Liver (tissue), 9 donors: ENCODE measurements around the gene AMOTL1. TPM values are rescaled to one million over a fixed set of nuclear protein-coding genes. Genes with fewer than 3 reads are reported as not detected.

ENCODE experiments used
- DNase-seq: peaks from one replicate; pipeline ENCODE4 v3.0.0-alpha.2; 2017; ENCODE audit warnings: low spot score
- H3K27ac ChIP-seq, 2 donors: one replicate each; pipeline ENCODE4 v1.7.0; 2013; ENCODE audit warnings: inconsistent platforms in 2 of 2, low read length in 2 of 2, control low read depth in 1 of 2, low read depth in 1 of 2, mild to moderate bottlenecking in 1 of 2
- H3K27me3 ChIP-seq, 4 donors: one replicate each; pipeline versions ENCODE4 v1.6.1 to v1.7.0; 2013; ENCODE audit warnings: low read length in 3 of 4, inconsistent platforms in 1 of 4, mild to moderate bottlenecking in 1 of 4, moderate library complexity in 1 of 4; ENCODE audit not compliant: control insufficient read depth in 4 of 4, insufficient read depth in 4 of 4
- H3K36me3 ChIP-seq, 4 donors: one replicate each; pipeline versions ENCODE4 v1.6.1 to v1.7.0; 2013; ENCODE audit warnings: low read length in 3 of 4, mild to moderate bottlenecking in 3 of 4, low read depth in 1 of 4, moderate library complexity in 1 of 4; ENCODE audit not compliant: control insufficient read depth in 4 of 4, insufficient read depth in 3 of 4
- H3K4me1 ChIP-seq, 4 donors: one replicate each; pipeline versions ENCODE4 v1.6.1 to v1.7.0; 2013; ENCODE audit warnings: low read length in 3 of 4, mild to moderate bottlenecking in 3 of 4, moderate library complexity in 1 of 4; ENCODE audit not compliant: control insufficient read depth in 4 of 4, insufficient read depth in 4 of 4
- H3K4me3 ChIP-seq, 3 donors: one replicate each; pipeline versions ENCODE4 v1.6.1 to v1.7.0; 2013; ENCODE audit warnings: low read length in 3 of 3, control low read depth in 1 of 3, low read depth in 1 of 3, mild to moderate bottlenecking in 1 of 3
- H3K9ac ChIP-seq, 2 donors: one replicate each; pipeline ENCODE4 v1.7.0; 2013; ENCODE audit warnings: low read length in 2 of 2, mild to moderate bottlenecking in 2 of 2, moderate library complexity in 2 of 2, control low read depth in 1 of 2, low read depth in 1 of 2
- H3K9me3 ChIP-seq, 4 donors: one replicate each; pipeline versions ENCODE4 v1.6.1 to v1.7.0; 2013; ENCODE audit warnings: low read length in 3 of 4; ENCODE audit not compliant: control insufficient read depth in 4 of 4
- CTCF ChIP-seq: fragments of 150-350 bp; IDR thresholded peaks from 2 replicates; pipeline ENCODE4 v1.5.1; 2017; ENCODE audit warnings: improper control_type of control experiment, low read depth, low read length; ENCODE audit not compliant: missing input control
- EGR1 ChIP-seq, 2 donors: IDR thresholded peaks; 2 replicates each; pipeline ENCODE4 v1.6.1; 2016 to 2018; ENCODE audit warnings: antibody characterized with exemption in 2 of 2, low read depth in 2 of 2
- FOXA1 ChIP-seq: IDR thresholded peaks from 2 replicates; pipeline ENCODE4 v1.6.1; 2016; ENCODE audit warnings: antibody characterized with exemption
- FOXA2 ChIP-seq: IDR thresholded peaks from 2 replicates; pipeline ENCODE4 v1.6.1; 2016; ENCODE audit warnings: antibody characterized with exemption
- GABPA ChIP-seq, 2 donors: IDR thresholded peaks in 1 of 2; conservative IDR thresholded peaks in 1 of 2; 2 replicates each; pipeline ENCODE4 v1.6.1; 2016; ENCODE audit warnings: antibody characterized with exemption in 2 of 2, mild to moderate bottlenecking in 1 of 2, moderate library complexity in 1 of 2
- HNF4A ChIP-seq, 2 donors: conservative IDR thresholded peaks; 2 replicates each; pipeline ENCODE4 v1.6.1; 2016; ENCODE audit warnings: antibody characterized with exemption in 2 of 2, mild to moderate bottlenecking in 2 of 2
- HNF4G ChIP-seq: IDR thresholded peaks from 2 replicates; pipeline ENCODE4 v1.6.1; 2016; ENCODE audit warnings: antibody characterized with exemption
- JUND ChIP-seq, 2 donors: IDR thresholded peaks; 2 replicates each; pipeline ENCODE4 v1.6.1; 2016; ENCODE audit warnings: antibody characterized with exemption in 2 of 2
- NR2F2 ChIP-seq: IDR thresholded peaks from 2 replicates; pipeline ENCODE4 v1.6.1; 2016; ENCODE audit warnings: antibody characterized with exemption
- RAD21 ChIP-seq, 2 donors: IDR thresholded peaks; 2 replicates each; pipeline ENCODE4 v1.6.1; 2016; ENCODE audit warnings: antibody characterized with exemption in 2 of 2, mild to moderate bottlenecking in 2 of 2
- REST ChIP-seq: IDR thresholded peaks from 2 replicates; pipeline ENCODE4 v1.6.1; 2016; ENCODE audit warnings: antibody characterized with exemption, mild to moderate bottlenecking
- RXRA ChIP-seq, 2 donors: IDR thresholded peaks; 2 replicates each; pipeline ENCODE4 v1.6.1; 2017 to 2018; ENCODE audit warnings: antibody characterized with exemption in 2 of 2, mild to moderate bottlenecking in 1 of 2
- SP1 ChIP-seq: IDR thresholded peaks from 2 replicates; pipeline ENCODE4 v1.6.1; 2018; ENCODE audit warnings: antibody characterized with exemption, mild to moderate bottlenecking
- TAF1 ChIP-seq: conservative IDR thresholded peaks from 2 replicates; pipeline ENCODE4 v1.6.1; 2016; ENCODE audit warnings: antibody characterized with exemption, mild to moderate bottlenecking
- YY1 ChIP-seq: IDR thresholded peaks from 2 replicates; pipeline ENCODE4 v1.6.1; 2016; ENCODE audit warnings: antibody characterized with exemption, mild to moderate bottlenecking
- ZBTB33 ChIP-seq: IDR thresholded peaks from 2 replicates; pipeline ENCODE4 v1.6.1; 2016; ENCODE audit warnings: antibody characterized with exemption
- WGBS: extraction: QIAGEN DNeasy Blood & Tissue Kit; methylation state at CpG from one replicate; pipeline ENCODE4 v1.1.7; 2013; 5-methylcytosine and 5-hydroxymethylcytosine counted together
- polyA plus RNA-seq, 2 donors: library from polyadenylated mRNA; stranded (reverse) in 1 of 2; unstranded in 1 of 2; fragments of 200-250 nt in 1 of 2; fragments of >200 nt in 1 of 2; fragmentation: Nextera tagmentation in 1 of 2; extraction: Ambion mirVana in 1 of 2; gene quantifications; one replicate each; pipeline versions ENCODE4 v1.2.1 to v1.2.3, GENCODE V29; 2013 to 2015
- total RNA-seq, 2 donors: library from RNA; depleted of rRNA; stranded (reverse); fragments of >200 nt; gene quantifications; one replicate each; pipeline ENCODE4 v1.2.3, GENCODE V29; 2014
- TF ChIP-seq, protein P1 (sequence below): IDR thresholded peaks from 2 replicates; pipeline ENCODE4 v1.6.1; 2016; ENCODE audit warnings: antibody characterized with exemption
- TF ChIP-seq, protein P2 (sequence below): IDR thresholded peaks from 2 replicates; pipeline ENCODE4 v1.6.1; 2016; ENCODE audit warnings: antibody characterized with exemption
- donor health status: healthy.
- donor health status: healthy.
- donor health status: healthy.
- donor health status: healthy.
- donor health status: healthy.

The AMOTL1 gene
- total and polyA plus RNA-seq, 4 donors = 2.2 to 29.5 (median 7.2) TPM

DNA sequence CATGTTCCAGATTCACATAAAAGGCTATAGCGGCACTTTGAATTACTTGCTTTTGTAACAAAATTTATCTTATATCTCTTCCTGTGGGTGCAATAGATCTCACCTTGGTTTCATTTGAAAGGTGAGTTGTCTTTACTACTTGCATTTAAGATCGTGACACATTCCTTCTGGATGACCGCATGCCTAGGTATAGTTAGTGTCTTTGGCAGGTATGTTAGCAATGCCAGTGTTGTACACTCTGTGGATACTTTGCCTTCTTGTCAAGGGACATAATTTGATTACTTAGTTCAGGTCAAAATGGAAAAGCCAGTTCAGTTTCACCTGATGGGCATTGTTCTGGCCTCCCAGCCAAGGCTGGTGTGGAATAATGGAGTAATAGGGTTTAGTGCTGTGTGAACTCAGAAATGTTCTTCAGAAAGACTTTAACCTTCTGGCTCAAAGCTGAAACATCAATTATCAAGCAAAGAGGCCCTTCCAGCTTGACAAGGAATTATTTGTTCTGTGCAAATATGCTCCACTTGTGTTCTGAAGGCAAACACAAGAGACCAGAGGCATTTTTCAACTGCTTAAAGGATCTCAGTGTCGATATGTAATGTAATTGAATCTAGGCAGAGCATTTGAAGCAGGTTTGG is 64.6 kb downstream of the AMOTL1 start:
- TF ChIP-seq ZBTB33 (peak; percentile 17), YY1 (peak; percentile 55), GABPA (IDR thresholded peaks at IDR 0.05 in 1 of 2, conservative IDR thresholded peaks at IDR 0.05 in 1 of 2) (no peak), EGR1 (IDR thresholded peaks at IDR 0.05; ENCODE audit: low read depth in 2 of 2) (peak in 1 of 2 donors; percentile 39), REST (no peak), JUND (IDR thresholded peaks at IDR 0.05) (peak in 1 of 2 donors; percentile 71), FOXA1 (no peak), CTCF (no peak), HNF4A (conservative IDR thresholded peaks at IDR 0.05) (peak; percentile 73 to 84), SP1 (peak; percentile 49), HNF4G (peak; percentile 54), RXRA (IDR thresholded peaks at IDR 0.05) (peak; percentile 71 to 73), RAD21 (IDR thresholded peaks at IDR 0.05) (peak in 1 of 2 donors; percentile 32), NR2F2 (no peak), TAF1 (no peak), FOXA2 (no peak)
- TF ChIP-seq, protein P1, sequence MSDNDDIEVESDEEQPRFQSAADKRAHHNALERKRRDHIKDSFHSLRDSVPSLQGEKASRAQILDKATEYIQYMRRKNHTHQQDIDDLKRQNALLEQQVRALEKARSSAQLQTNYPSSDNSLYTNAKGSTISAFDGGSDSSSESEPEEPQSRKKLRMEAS = no peak
- TF ChIP-seq, protein P2, sequence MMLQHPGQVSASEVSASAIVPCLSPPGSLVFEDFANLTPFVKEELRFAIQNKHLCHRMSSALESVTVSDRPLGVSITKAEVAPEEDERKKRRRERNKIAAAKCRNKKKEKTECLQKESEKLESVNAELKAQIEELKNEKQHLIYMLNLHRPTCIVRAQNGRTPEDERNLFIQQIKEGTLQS = no peak
- H3K4me3 ChIP-seq = no peak overlapping the region
- H3K4me1 ChIP-seq = peaks cover 6 to 70% (median 51%) of the 10 kb centered on the region in 4 donors
- H3K9ac ChIP-seq = no peak overlapping the region
- no peak for DNase-seq
- H3K36me3 ChIP-seq = peaks cover 0 to 12% (median 3%) of the 10 kb centered on the region in 4 donors
- no peak overlapping the region for H3K27ac ChIP-seq
- H3K27me3 ChIP-seq = no peaks in the 10 kb centered on the region
- 75% methylated on average over 4 of the region's 4 CpGs for WGBS
- no peaks in the 10 kb centered on the region for H3K9me3 ChIP-seq
